Hypothalamus (tissue), 51 donors: Measurements from ENCODE around the gene STX8.
"Not testable (repeated sequence)": the region's sequence is repeated elsewhere in the genome, so short reads cannot be mapped to it uniquely, and the experiment has no call there.

Experiments used
- DNase-seq, 51 donors: peaks; one replicate each; lab custom pipeline; 2025; lab: John Stamatoyannopoulos, UW

STX8 gene

DNA sequence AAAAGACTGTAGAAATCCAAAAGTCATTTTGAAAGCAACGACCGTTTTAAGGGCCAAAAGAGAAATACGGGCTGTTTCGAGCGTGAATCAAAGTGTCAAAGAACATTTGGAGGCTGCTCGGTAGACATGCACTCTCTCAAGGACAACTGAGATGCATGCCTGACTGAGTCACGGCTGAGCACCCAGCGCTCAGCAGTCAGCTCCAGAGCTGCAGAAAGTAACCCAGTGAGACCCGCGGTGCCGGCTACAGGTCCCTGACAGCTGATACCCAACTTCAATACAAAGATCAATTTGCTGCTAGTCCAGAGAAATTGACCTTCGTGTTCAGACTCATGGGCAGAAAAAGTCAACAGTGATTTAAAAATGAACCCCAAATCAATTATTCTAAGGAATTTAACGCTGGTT is 214.9 kb downstream of the STX8 start:
- DNase-seq: peak in 4 of 51 donors; percentile 2 to 9 (median 4)

DNA sequence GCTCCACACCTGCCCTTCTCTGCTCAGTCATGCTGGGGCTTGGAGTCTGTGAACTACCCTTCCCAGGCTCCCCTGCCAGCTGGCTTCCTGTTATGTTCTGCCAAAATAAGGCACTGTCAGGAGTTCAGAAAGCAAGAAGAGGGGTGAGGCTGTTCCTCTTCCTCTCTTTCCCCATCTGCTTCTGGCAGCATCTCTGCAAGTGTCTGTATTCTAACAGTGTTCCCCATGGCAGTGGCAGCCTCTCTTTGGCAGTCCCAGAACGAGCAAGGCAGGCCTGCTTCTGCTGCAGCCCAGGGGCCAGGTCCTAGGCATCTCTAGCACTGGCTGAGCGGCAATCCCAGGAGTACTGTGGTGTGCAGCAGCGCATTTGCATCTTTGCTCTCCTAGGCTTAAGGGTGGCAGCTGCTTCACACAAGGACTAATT is 219.1 kb downstream of the STX8 start:
- DNase-seq: peak in 39 of 51 donors; percentile 2 to 71 (median 35)

DNA sequence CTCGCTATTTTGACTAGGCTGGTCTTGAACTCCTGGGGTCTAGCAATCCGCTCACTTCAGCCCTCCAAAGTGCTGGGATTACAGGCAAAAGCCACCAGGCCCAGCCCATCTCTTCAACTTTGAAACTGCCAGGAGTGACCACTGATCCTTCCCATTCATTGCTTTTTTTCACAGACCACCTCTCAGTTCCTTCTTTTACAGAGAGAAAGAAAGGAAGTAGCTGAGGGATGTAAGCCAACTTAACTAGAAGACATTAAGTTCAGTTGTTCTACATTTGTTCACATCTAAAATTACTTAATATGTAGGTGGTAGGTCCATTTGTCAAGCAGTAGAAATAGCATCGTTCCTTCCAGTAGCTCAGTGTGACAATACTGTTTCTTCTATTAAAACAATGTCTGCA is 219.8 kb downstream of the STX8 start:
- no peak for DNase-seq

DNA sequence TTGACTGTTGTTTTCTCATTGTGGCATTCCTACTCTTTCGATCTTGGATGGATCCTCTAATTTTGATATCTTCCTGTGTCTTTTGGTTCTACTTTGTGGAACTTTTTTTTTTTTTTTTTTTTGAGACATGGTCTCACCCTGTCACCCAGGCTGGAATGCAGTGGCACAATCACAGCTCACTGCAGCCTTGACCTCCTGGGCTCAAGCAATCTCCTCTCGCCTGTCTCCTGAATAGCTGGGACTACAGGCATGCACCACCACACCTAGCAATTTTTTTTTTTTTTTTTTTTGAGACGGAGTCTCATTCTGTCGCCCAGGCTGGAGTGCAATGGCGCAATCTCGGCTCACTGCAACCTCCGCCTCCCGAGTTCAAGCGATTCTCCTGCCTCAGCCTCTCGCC is 220.4 kb downstream of the STX8 start:
- not testable (repeated sequence) for DNase-seq

DNA sequence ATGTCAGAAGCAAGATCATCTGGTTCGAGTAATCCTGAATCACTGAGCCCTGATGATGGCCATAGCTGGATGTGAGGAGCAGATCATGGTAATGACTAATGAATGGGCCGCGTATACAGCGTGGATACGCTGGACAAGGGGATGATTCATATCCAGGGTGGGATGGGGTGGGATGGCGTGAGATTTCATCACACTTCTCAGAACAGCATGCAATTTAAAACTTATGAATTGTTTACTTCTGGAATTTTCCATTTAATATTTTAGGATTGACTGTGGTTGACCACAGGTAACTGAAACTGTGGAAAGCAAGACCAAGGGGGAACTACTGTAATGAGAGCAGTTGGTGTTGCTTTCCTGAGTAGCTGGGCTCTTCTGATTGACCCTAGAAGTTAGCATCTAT is 225.5 kb downstream of the STX8 start:
- DNase-seq: no peak

DNA sequence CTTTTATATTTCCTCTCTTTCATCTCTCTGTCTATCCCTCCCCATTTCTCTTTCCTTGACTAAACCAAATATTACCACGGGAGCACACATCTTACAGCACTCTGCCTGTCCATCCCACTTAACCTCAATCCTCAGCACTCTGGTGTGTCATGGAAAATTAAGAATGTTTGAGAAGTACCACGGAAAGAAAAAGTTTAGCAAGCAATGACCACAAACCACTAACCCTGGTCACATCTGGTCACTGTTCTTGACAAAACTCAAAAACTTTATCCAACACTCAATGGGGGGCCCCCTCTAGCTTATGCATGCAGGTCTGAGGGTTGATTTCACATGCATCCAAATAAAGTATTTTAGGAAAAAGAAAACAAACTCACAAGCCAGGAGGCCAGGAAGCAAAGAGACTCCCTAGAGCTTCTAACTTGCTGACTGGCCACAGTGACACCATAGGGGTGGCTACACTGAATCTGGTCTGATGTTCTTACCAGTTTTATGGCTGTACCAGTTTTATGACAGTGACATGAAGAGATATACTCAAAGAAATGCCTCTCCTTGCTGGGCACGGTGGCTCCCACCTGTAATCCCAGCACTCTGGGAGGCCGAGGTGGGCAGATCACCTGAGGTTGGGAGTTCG is 229.2 kb downstream of the STX8 start:
- DNase-seq: no peak

DNA sequence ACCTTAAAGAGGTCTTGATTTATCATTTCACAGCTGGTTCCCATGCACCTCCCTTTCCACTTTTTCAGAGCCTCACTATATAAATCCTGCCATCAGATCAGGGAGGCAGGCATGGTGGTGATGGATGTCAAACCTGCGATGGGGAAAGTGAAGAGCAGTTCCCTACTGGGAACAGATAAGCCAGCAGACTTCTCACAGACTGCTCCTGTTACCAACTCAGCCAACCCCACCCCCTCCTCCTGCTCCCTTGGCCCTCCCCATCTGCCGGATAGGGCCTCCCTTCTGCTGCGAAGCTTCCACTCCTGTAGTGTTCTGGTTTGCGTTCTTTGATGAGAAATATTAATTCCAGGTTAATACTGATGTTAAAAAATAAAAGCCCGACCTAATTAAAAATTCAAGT is 232.1 kb downstream of the STX8 start:
- no peak for DNase-seq

DNA sequence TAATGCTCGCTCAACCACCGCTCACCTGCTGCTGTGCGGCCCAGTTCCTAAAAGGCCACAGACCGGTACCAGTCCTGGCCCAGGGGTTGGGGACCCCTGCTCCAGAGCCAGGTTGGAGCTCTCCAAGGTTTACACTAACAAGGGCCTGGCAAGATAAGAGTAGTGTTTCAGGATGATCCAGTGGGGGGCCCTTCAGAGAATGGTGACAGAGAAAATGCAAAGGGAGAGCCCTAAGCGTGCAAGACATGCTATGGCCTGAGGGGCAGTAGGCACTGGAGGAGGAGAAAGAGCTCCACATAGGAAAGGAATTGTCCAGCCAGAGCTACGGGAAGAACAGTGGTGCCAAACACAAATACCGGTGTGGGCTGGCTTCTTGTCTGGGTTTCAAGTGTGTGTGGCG is 233.4 kb downstream of the STX8 start:
- no peak for DNase-seq

DNA sequence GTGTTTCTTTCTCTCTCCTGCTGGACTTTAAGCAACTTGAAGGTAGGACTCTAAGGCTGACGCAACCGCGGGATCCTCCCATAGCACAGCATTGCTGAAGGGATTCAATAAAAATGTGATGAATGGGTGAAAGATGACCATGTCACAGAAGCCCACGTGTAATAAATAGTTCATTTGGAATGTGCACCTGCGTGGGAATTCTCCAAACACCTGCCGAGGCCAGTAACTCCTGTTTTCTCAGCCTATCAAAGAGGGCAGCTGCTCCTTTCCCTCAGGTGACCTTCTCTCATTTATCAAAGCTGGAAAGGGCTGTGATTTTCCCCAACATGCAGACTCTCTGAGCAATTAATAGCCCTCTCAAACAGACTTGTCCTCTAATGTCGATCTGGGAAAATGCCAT is 235.7 kb downstream of the STX8 start:
- DNase-seq: no peak

DNA sequence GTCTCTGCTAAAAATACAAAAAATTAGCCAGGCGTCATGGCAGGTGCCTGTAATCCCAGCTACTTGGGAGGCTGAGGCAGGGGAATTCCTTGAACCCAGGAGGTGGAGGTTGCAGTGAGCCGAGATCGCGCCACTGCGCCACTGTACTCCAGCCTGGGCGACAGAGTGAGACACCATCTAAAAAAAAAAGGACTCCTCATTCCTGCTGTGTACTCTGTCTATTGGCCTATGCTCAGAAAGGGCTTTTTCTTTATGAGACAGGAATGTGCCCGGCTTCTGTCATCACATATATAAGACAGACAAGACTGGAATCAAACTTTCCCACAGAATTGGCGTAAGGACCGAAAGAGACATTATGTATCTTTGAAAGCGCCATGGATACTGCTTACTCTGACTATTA is 236.1 kb downstream of the STX8 start:
- not testable (repeated sequence) for DNase-seq

DNA sequence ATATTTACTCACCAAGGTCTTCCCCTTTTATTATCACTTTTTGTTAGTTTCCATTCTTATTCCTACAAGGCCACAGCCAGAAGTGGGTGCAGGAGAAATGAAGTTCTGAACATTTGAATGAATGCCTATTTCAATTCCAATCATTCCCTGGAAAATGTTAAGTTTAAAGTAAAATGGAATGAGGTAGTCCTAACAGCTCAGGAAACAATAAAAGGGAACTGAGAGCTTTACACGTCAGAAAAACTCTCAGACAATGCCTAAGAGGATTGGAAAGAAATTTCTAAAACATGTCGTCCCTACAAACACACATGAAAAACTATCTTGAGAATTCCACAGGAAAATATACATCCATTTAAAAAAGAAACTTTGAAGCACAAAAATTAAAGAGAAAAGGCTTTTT is 238.8 kb downstream of the STX8 start:
- no peak for DNase-seq

DNA sequence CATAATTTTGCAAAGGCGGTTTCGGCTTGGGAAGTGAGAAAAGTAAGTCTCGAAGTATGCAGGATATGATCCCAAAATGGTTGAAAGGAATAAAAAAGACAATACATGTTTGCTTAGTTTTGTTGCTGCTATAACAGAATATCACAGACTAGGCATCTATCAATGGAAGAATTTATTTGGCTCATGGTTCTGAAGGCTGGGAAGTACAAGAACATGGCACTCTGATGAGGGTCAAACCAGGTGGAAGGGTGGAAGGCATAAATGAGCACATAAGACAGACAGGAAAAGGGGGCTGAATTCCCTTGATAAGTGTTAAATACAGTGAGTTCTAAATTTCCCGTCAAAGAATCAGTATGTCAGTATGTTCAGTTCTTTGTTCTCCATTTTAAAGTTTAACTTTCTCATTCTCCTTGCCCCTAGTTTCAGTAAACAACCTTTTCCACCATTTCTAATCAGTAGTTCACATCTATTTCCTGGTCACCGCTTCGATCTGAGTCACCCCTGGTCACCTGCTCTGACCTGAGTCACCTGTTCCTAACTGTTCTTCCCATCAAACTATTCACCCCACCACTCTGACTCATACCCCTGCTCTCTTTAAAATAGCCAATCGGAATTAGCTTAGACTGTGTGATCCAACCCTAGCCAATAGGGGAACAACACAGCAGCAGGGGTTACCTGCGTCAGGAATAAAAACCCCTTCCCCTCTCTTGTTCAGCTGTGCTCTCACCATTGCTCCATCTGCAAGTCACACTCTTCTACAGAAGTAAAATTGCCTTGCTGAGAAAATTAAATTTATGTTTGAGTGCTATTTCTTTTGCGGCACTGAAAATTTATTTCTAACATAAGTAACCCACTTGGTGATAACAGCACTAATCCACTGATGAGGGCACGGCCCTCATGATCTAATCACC is 240.8 kb downstream of the STX8 start:
- no peak for DNase-seq

DNA sequence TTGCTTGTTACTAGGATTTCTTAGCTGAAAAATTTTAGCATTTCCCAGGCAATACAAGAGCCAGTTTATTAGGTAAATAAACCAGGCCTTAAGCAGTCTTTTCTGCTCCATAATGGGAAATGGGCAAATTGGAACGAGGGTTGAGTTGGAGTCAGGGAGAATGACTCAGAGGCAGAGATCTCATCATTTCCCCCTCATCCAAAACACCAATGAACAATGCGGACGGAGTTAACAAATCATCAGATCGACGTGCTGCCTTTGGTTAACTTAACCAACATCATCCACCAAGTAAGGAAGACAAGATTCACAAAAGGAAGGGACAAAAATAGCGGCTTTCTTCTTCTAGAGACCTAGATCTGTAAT is 243.5 kb downstream of the STX8 start:
- peak in 3 of 51 donors; percentile 27 to 61 (median 56) for DNase-seq

DNA sequence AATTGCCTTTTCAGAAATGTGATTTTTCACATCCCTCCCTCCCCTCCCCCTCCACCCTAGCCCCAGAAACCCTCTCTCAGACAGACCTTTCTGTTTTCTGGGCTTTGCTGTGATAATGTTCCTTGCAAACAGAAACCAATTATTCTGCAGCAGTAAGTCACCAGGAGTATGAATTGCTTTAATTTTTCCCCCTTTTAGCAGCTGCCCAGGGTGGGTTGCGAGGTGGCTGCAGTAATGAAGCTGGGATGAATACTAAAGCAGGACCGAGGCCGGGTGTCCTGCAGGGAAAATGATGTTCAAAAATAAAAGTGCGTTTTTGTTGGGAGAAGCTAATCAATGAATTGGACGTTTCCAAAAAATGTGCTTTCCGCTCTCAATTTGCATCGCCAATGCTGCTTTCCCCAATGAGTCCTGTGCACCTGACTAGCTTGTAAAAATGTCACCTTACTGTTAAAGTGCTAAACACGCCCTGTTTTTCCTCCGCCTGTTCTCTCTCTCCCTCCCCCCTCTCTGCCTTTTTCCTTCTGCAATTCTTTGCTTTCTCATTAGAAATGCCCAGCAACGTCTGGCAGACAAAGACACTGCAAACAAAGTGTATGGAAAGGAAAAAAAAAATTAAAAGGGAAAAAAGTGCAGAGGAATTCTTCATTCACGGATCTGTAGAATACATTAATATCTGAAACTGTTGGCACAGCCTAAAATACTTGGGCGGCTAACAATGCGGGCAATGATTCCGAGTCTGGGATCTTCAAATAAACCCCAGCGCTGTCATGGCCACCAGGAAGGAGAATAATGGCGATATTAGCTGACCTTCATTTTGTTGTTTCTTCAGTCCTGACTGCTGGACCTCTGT is 244.1 kb downstream of the STX8 start:
- DNase-seq: peak in 14 of 51 donors; percentile 8 to 61 (median 28)

DNA sequence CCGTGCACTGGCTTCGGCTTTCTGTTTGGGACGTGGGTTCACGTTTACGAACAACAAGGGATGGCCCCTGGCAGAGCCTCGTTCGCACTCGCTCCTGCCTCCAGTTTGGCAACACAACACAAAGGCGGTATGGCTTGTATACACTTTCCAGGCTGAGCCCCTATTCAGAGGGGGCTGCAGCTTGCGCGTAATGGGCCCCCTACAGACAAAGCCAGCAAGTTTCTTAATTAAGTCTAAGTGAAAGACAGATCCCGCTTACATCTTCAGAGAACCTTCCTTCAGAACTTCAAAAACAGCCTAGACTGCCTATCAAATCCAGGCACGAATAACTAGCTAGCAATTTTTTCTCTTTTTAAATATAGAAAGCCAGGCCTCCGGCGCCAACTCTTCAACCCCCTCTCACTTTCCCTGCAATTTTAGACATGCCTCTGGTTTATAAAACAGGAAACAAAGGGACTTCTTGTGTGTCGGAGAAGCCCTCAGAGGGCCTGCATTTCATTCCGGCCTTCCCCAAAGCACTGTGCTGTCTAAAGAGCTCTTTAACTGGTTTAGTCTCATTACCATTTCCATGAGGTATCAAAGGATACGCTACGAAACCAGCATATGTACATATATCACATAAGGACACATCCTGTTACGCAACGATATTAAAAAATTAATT is 244.9 kb downstream of the STX8 start:
- DNase-seq: peak in 4 of 51 donors; percentile 12 to 44 (median 22)

DNA sequence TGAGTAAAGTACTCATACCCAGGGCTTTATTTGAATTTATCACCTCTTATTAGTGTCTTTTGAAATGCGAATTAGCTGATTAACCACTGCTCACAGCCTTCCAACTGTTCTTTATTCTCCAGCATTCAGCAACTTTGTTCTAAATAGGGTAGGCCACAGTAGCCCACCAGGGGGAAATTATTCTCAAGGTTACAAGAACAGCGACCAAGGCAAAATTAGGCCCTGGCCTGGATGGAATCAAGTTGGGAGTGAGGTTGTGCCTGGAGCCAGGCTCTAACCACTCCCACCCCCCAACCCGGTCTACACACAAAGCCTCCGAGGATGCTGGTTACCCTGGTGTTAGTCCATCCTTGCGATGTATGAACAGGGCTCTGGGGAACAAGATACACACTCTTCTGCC is 245.5 kb downstream of the STX8 start:
- peak in 1 of 51 donors; percentile 19 for DNase-seq

DNA sequence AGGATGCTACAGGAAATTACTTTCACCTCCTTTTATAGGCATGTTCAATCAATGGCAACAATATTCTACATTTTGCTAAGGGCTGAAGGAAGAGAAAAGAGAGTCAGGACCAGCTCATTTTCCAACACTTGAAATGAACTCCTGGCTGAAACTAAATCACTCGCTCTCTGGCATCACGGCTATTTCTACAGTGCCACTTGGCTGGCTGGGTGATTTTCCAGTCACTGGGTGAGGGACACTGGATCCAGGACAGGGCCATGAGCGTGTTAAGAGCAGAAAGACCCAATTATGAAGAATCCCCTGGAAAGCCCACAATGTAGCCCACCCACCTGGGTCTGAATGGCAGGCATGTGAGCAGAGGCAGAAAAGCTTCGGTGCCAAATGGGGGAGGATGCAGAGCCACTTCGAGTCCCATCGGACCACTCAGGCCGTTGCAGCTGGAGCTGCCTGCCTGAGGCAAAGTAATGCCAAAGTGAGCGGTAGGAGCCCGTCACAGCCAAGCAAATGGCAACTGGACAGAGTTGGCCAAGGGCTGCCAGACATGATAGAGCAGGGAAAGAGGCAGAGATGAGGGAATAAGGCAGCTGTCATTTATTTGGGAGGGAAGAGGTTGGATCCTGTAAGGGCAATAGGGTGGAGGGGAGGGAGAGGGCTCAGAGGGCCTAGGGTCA is 246.2 kb downstream of the STX8 start:
- DNase-seq: peak in 9 of 51 donors; percentile 7 to 34 (median 11)

DNA sequence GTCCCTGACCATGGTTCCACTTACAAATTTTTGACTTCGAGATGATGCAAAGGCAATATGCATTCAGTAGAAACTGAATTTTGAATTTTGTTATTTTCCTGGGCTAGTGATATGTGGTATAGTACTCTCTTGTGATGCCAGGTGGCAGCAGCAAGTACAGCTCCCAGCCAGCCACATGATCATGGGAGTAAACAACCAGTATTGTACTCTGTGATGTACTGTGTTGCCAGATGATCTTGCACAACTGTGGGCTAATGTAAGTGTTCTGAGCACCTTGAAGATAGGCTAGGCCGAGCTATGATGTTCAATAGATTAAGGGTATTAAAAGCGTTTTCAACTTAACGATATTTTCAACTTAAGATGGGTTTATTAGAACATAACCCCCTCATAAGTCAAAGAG is 250.8 kb downstream of the STX8 start:
- peak in 4 of 51 donors; percentile 6 to 12 (median 9) for DNase-seq

DNA sequence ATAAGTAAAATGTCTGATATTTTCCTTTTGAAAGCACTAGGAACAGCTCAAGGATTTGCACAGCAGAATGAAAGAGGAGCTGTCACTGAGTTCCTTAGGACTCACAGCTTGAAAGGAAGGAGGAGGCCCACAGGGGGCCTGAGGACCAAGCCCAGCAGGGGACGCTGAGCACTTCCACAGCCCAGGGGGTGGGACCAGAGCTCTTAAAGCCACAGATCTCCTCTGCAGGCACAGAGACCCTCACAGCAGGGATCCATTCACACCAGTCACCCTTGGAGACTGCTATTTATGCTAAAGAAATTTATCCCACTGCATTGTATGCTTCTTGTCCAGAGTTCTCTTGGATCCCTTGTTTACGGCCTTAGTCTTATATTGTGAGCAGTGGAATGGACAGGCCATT is 253.3 kb downstream of the STX8 start:
- DNase-seq: no peak

DNA sequence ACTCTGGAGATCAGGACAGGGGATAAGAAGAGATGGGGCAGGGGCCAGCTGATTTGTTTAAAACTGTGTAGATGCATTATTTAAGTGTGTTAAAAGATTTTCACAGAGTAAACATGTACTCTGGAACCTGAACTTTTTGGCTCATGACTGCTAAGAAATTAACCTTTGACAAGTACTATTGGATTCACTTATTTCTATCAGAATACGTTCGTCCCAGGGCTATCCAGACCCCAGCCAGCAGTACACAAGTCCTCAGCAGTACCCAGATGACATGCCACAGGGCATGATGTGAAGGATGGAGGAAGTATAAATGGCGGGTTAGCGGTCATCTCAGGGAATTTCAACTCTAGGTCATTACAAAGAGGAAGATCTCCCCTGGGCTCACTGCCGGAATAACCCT is 253.7 kb downstream of the STX8 start:
- no peak for DNase-seq
